DOHH2 (cell line): Measurements from ENCODE around the gene RASL11B.

Experiments
- CTCF ChIP-seq: fragments of 200-600 bp; sonication (generic); IDR thresholded peaks from one replicate; pipeline ENCODE4 v1.5.1; 2014; ENCODE audit warnings: antibody characterized with exemption, mild to moderate bottlenecking, low read depth, low read length; ENCODE audit not compliant: poor library complexity, severe bottlenecking
- EZH2phosphoT487 ChIP-seq: fragments of 200-600 bp; sonication (generic); IDR thresholded peaks from 2 replicates; pipeline ENCODE4 v1.6.1; 2017; ENCODE audit warnings: borderline replicate concordance, mild to moderate bottlenecking, antibody characterized with exemption, low read length, moderate library complexity, mixed read lengths

- TF ChIP-seq CTCF (no peak), EZH2phosphoT487 (no peak)
Measured at GRCh38 chr4:52822972-52823701, 39.0 kb upstream of the RASL11B start.
